Activated CD4-positive, alpha-beta T cell treated with anti-CD3 and anti-CD28 coated beads for 4 hours (primary cell): ENCODE results near the gene ZNF611.
"Not testable (repeated sequence)": the region's sequence is repeated elsewhere in the genome, so short reads cannot be mapped to it uniquely, and the experiment has no call there.

Experiments used
- DNase-seq, 2 donors: peaks; one replicate each; pipeline ENCODE4 v3.0.0-alpha.2; 2020

The ZNF611 gene

DNA sequence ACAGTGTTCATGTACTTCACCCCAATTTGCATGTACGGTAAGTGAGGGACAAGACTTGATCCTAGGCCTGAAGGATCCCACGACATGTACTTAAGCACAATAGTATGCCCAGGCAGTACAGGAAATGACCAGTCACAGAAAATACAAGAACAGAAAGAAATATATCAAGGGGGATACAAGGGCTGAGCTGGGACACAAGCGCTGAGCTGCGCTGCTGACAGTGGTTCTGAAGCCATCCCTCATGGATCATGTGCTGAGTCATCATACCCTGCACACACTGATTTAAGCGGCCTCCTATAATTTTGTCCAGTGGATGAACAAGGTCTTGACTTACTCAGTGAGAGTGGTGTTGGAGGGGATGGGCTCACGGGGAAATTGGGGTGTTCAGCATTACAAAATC, 59.6 kb downstream of the ZNF611 start:
- DNase-seq = not testable (repeated sequence)

- no peak for DNase-seq
Observed at GRCh38 chr19:52673014-52673413, 61.8 kb downstream of the ZNF611 start.

- DNase-seq = no peak
Observed at GRCh38 chr19:52670046-52670445, 64.8 kb downstream of the ZNF611 start.

DNA sequence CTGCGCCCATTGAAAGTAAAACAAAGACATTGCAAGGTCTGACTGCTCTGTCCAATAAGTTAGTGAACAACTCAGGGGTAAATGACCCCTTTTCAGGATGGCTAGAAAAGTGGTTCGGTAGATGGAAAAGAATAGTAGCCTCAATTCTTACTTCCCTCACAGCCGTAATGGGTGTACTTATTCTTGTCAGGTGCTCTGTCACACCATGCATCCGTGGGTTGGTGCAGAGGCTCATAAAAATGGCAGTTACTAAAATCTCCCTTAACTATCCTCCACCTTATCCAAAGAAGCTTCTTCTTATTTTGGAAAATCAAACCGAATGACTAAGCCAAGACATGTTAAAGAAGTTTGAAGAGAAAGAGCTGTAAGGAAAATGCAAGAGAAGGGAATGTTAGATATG, 65.3 kb downstream of the ZNF611 start:
- DNase-seq = no peak

DNA sequence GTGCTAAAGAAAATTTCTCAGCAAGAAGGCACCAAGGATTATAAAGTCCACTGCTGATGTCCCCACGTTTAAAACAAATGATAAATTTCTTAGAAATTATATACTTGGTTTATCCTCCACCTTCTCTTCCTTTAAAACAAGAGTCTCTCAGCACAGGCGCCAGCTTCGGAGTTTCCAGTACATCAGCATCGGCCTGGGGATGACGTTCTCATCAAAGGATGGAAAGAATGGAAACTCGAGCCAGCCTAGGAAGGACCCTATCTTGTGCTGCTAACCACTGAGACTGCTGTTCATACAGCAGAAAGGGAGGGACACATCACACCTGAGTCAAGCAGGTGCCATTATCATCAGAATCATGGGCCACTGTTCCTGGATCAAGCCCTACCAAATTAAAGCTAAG, 66.9 kb downstream of the ZNF611 start:
- DNase-seq = no peak

GRCh38 chr19:52666506-52666905, 68.3 kb downstream of the ZNF611 start:
- DNase-seq = no peak

- DNase-seq = no peak
Observed at GRCh38 chr19:52665529-52665928, 69.3 kb downstream of the ZNF611 start.

DNA sequence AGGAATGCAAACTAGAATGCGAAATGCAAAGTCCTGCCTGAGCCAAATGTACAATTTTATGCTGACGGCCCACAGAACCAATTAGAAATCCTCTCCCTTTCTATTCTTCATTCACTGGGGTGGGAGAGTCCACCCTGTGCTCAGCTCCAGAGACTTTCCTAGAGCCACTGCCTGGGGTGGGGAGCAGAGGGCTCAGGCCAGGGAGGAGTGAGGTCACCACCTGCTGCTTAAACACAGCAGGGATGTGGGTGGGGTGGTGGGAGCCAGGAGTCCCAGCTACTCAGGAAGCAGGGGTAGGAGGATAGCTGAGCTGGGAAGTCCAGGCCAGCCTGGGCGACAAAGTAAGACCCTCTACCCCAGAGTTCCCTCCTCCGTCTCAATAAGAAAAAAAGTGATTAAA, 69.8 kb downstream of the ZNF611 start:
- no peak for DNase-seq

GRCh38 chr19:52664461-52664860, 70.4 kb downstream of the ZNF611 start:
- DNase-seq = no peak

DNA sequence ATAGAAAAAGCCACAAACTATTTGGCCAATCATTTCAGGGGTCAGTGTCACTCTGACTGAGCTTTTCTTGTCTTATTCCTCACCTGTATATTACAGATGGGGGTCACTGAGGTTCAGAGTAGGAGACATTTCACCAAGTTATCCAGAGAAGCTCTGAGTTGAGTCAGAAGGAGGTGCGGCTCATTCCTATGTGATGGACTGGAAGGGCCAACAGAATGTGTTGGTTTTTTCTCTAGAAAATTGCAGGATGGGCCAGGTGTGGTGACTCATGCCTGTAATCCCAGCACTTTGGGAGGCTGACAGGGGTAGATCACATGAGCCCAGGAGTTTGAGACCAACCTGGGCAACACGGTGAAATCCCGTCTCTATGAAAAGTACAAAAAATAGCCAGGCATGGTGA, 72.2 kb downstream of the ZNF611 start:
- no peak for DNase-seq

DNA sequence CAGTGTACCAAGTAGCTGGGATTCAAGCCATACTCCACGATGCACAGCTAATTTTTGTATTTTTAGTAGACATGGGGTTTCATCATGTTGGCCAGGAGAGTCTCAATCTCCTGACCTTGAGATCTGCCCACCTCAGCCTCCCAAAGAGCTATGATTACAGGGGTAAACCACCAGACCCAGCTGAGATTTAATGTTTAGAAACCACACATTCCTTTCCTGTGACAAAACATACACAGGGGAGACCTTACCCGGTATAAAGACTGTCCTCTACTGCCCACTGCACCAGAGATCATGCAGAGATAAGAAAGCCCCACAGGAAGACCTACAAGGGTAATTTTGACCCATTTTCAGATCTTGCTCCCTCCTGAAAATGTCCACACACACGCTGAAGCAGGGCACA, 73.9 kb downstream of the ZNF611 start:
- DNase-seq = no peak

GRCh38 chr19:52659013-52659412, 75.8 kb downstream of the ZNF611 start:
- no peak for DNase-seq

- DNase-seq = no peak
Observed at GRCh38 chr19:52658595-52658994, 76.2 kb downstream of the ZNF611 start.

- no peak for DNase-seq
Observed at GRCh38 chr19:52653161-52653560, 81.7 kb downstream of the ZNF611 start.
